ENCODE data around the gene KCNQ1OT1. TPM values are rescaled to one million over a fixed set of nuclear protein-coding genes. Genes with fewer than 3 reads are reported as not detected.

KCNQ1OT1 gene
- total RNA-seq, 1 donor from 2014 or later, result 3.9 TPM

- Mint-ChIP-seq H3K4me1 (ENCODE audit: unreplicated experiment) (no peaks in the 10 kb centered on the region), H3K9me3 (ENCODE audit: unreplicated experiment) (peaks cover 4% of the 10 kb centered on the region)
Measured at GRCh38 chr11:2621894-2622293, 77.9 kb downstream of the KCNQ1OT1 start.

DNA sequence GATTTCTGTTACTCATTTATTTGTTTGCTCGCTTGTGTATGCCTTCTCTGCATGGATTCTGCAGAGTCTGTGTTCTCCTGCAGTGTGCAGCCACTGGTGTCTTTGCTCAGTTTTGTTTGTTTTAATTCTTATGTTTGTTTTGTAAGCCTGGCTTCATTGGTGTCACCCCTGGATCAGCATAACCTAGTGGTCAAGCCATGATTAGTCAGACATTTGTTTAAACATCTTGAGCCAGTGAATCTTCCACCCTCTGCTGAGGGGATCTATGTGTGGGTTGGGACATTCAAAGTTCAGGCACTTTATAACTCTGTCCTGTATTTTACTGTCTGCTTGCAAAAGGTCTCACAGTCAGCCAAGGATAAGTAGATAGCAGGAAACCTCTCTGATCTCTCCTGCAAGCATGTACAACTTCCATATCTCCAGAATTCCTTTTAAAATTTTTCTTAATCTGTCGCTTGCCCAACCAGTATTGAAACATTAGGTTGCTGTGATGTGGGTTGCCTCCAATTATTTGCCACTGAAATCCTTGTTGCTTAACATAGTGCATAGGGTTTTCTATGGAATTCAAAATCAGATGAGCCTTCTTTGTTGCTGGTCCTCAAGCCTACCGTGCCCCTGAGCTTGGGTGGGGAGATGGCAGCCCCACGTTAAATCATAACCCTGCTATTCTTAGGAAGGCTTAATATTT is 86.8 kb downstream of the KCNQ1OT1 start:
- H3K36me3 Mint-ChIP-seq (ENCODE audit: unreplicated experiment), result no peaks in the 10 kb centered on the region
- TF ChIP-seq, protein P1, sequence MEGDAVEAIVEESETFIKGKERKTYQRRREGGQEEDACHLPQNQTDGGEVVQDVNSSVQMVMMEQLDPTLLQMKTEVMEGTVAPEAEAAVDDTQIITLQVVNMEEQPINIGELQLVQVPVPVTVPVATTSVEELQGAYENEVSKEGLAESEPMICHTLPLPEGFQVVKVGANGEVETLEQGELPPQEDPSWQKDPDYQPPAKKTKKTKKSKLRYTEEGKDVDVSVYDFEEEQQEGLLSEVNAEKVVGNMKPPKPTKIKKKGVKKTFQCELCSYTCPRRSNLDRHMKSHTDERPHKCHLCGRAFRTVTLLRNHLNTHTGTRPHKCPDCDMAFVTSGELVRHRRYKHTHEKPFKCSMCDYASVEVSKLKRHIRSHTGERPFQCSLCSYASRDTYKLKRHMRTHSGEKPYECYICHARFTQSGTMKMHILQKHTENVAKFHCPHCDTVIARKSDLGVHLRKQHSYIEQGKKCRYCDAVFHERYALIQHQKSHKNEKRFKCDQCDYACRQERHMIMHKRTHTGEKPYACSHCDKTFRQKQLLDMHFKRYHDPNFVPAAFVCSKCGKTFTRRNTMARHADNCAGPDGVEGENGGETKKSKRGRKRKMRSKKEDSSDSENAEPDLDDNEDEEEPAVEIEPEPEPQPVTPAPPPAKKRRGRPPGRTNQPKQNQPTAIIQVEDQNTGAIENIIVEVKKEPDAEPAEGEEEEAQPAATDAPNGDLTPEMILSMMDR (IDR thresholded peaks at IDR 0.05), result no peak
- H3K4me1 Mint-ChIP-seq (ENCODE audit: unreplicated experiment), result no peaks in the 10 kb centered on the region
- no peak for DNase-seq (ENCODE audit: extremely low spot score, unreplicated experiment)
- H3K27ac Mint-ChIP-seq (ENCODE audit: unreplicated experiment), result no peak overlapping the region
- peaks cover 47% of the 10 kb centered on the region for H3K9me3 Mint-ChIP-seq (ENCODE audit: unreplicated experiment)
- H3K27me3 Mint-ChIP-seq (ENCODE audit: unreplicated experiment), result peaks cover 44% of the 10 kb centered on the region
- no peak overlapping the region for H3K4me3 Mint-ChIP-seq (ENCODE audit: unreplicated experiment)

More at GRCh38 chr11:2621894-2622293, 77.9 kb downstream of the KCNQ1OT1 start:
- peaks cover 4% of the 10 kb centered on the region for H3K36me3 Mint-ChIP-seq (ENCODE audit: unreplicated experiment)
- H3K4me3 Mint-ChIP-seq (ENCODE audit: unreplicated experiment), result no peak overlapping the region
- DNase-seq (ENCODE audit: extremely low spot score, unreplicated experiment), result no peak
- TF ChIP-seq, protein P1 (IDR thresholded peaks at IDR 0.05), result no peak
- H3K27me3 Mint-ChIP-seq (ENCODE audit: unreplicated experiment), result peaks cover 49% of the 10 kb centered on the region
- H3K27ac Mint-ChIP-seq (ENCODE audit: unreplicated experiment), result no peak overlapping the region

GRCh38 chr11:2609345-2609744 is 90.4 kb downstream of the KCNQ1OT1 start:
- no peaks in the 10 kb centered on the region for H3K36me3 Mint-ChIP-seq (ENCODE audit: unreplicated experiment)
- no peaks in the 10 kb centered on the region for H3K4me1 Mint-ChIP-seq (ENCODE audit: unreplicated experiment)
- TF ChIP-seq, protein P1 (IDR thresholded peaks at IDR 0.05), result no peak
- H3K27me3 Mint-ChIP-seq (ENCODE audit: unreplicated experiment), result peaks cover 32% of the 10 kb centered on the region
- H3K9me3 Mint-ChIP-seq (ENCODE audit: unreplicated experiment), result peaks cover 43% of the 10 kb centered on the region
- no peak for DNase-seq (ENCODE audit: extremely low spot score, unreplicated experiment)
- H3K4me3 Mint-ChIP-seq (ENCODE audit: unreplicated experiment), result no peak overlapping the region
- no peak overlapping the region for H3K27ac Mint-ChIP-seq (ENCODE audit: unreplicated experiment)

- TF ChIP-seq, protein P1 (IDR thresholded peaks at IDR 0.05), result no peak
Measured at GRCh38 chr11:2599561-2600189, 100.1 kb downstream of the KCNQ1OT1 start.

GRCh38 chr11:2595204-2595603 is 104.6 kb downstream of the KCNQ1OT1 start:
- DNase-seq (ENCODE audit: extremely low spot score, unreplicated experiment), result no peak
- Mint-ChIP-seq H3K36me3 (ENCODE audit: unreplicated experiment) (no peaks in the 10 kb centered on the region), H3K27ac (ENCODE audit: unreplicated experiment) (no peak overlapping the region), H3K27me3 (ENCODE audit: unreplicated experiment) (peaks cover 21% of the 10 kb centered on the region), H3K4me1 (ENCODE audit: unreplicated experiment) (no peaks in the 10 kb centered on the region), H3K9me3 (ENCODE audit: unreplicated experiment) (peaks cover 24% of the 10 kb centered on the region), H3K4me3 (ENCODE audit: unreplicated experiment) (no peak overlapping the region)
- TF ChIP-seq, protein P1 (IDR thresholded peaks at IDR 0.05), result no peak

More at GRCh38 chr11:2599561-2600189, 100.1 kb downstream of the KCNQ1OT1 start:
- no peak for DNase-seq (ENCODE audit: extremely low spot score, unreplicated experiment)
- H3K9me3 Mint-ChIP-seq (ENCODE audit: unreplicated experiment), result peaks cover 19% of the 10 kb centered on the region
- H3K27me3 Mint-ChIP-seq (ENCODE audit: unreplicated experiment), result peaks cover 32% of the 10 kb centered on the region
- H3K36me3 Mint-ChIP-seq (ENCODE audit: unreplicated experiment), result no peaks in the 10 kb centered on the region
- no peak overlapping the region for H3K27ac Mint-ChIP-seq (ENCODE audit: unreplicated experiment)
- no peak overlapping the region for H3K4me3 Mint-ChIP-seq (ENCODE audit: unreplicated experiment)
- no peaks in the 10 kb centered on the region for H3K4me1 Mint-ChIP-seq (ENCODE audit: unreplicated experiment)

Measured in osteocyte (in vitro differentiated cells).